CD14-positive monocyte (primary cell): ENCODE results near the gene MEMO1. TPM values are rescaled to one million over a fixed set of nuclear protein-coding genes. Genes with fewer than 3 reads are reported as not detected.

ENCODE experiments used
- DNase-seq, 3 donors: peaks; one replicate each; pipeline ENCODE4 v3.0.0-alpha.2; 2011 to 2022
- H2AFZ ChIP-seq: 2 replicates; pipeline ENCODE4 v1.6.0; 2012; ENCODE audit warnings: mild to moderate bottlenecking, low read depth, low read length, inconsistent platforms; ENCODE audit not compliant: insufficient read depth, poor library complexity, severe bottlenecking
- H3K27ac ChIP-seq, 2 donors: 1 replicate in 1 of 2; 2 replicates in 1 of 2; pipeline ENCODE4 v1.5.1; 2012 to 2013; ENCODE audit warnings: low read length in 2 of 2, control low read depth in 1 of 2, inconsistent platforms in 1 of 2, low read depth in 1 of 2, mild to moderate bottlenecking in 1 of 2
- H3K27me3 ChIP-seq, 2 donors: one replicate each; pipeline versions ENCODE4 v1.6.0 to v1.6.1; 2011 to 2013; ENCODE audit warnings: low read length in 2 of 2; ENCODE audit not compliant: control insufficient read depth in 2 of 2, insufficient read depth in 2 of 2
- H3K36me3 ChIP-seq, 2 donors: replicated peaks in 1 of 2; 1 replicate in 1 of 2; 2 replicates in 1 of 2; pipeline versions ENCODE4 v1.5.1 to v1.6.1; 2012 to 2013; ENCODE audit warnings: low read length in 2 of 2, control low read depth in 1 of 2, inconsistent platforms in 1 of 2, mild to moderate bottlenecking in 1 of 2; ENCODE audit not compliant: insufficient read depth in 2 of 2, control insufficient read depth in 1 of 2
- H3K4me1 ChIP-seq, 2 donors: 1 replicate in 1 of 2; 2 replicates in 1 of 2; pipeline versions ENCODE4 v1.5.1 to v1.6.1; 2012 to 2013; ENCODE audit warnings: low read length in 2 of 2, control low read depth in 1 of 2, inconsistent platforms in 1 of 2, mild to moderate bottlenecking in 1 of 2, moderate library complexity in 1 of 2; ENCODE audit not compliant: insufficient read depth in 2 of 2, control insufficient read depth in 1 of 2
- H3K4me2 ChIP-seq: replicated peaks from 2 replicates; pipeline ENCODE3; 2012; ENCODE audit warnings: low read length, moderate library complexity, mild to moderate bottlenecking; ENCODE audit not compliant: poor library complexity, severe bottlenecking; ENCODE audit errors: extremely low read depth
- H3K4me3 ChIP-seq, 3 experiments: fragments of 200-600 bp in 1 of 3; sonication (generic) in 1 of 3; replicated peaks in 1 of 3; 1 replicate in 2 of 3; 2 replicates in 1 of 3; pipeline ENCODE4 v1.5.1; 2011 to 2013; ENCODE audit warnings: low read length in 3 of 3, mild to moderate bottlenecking in 3 of 3, control low read depth in 2 of 3, low read depth in 2 of 3, inconsistent platforms in 1 of 3, moderate library complexity in 1 of 3
- H3K79me2 ChIP-seq: 2 replicates; pipeline ENCODE4 v1.6.0; 2012; ENCODE audit warnings: mild to moderate bottlenecking, control low read depth, inconsistent platforms, low read length, moderate library complexity; ENCODE audit not compliant: insufficient read depth
- H3K9ac ChIP-seq: 2 replicates; pipeline ENCODE4 v1.6.0; 2017; ENCODE audit warnings: low read length, mild to moderate bottlenecking; ENCODE audit not compliant: insufficient read depth, poor library complexity, severe bottlenecking
- H3K9me3 ChIP-seq, 2 donors: replicated peaks in 1 of 2; 1 replicate in 1 of 2; 2 replicates in 1 of 2; pipeline versions ENCODE4 v1.5.1 to v1.6.1; 2012 to 2013; ENCODE audit warnings: low read length in 2 of 2, control low read depth in 1 of 2; ENCODE audit not compliant: control insufficient read depth in 1 of 2, insufficient read depth in 1 of 2
- H4K20me1 ChIP-seq: 2 replicates; pipeline ENCODE4 v1.6.0; 2012; ENCODE audit warnings: mild to moderate bottlenecking, low read length, control low read depth, moderate library complexity; ENCODE audit not compliant: insufficient read depth
- H3K27ac Mint-ChIP-seq, 7 donors: one replicate each; pipeline ENCODE4 v1.8.0; 2020; ENCODE audit warnings: mild to moderate bottlenecking in 7 of 7, mixed read lengths in 7 of 7, moderate library complexity in 6 of 7, inconsistent platforms in 2 of 7
- H3K27me3 Mint-ChIP-seq, 3 donors: one replicate each; pipeline ENCODE4 v1.8.0; 2021 to 2022; ENCODE audit warnings: low read depth in 3 of 3, mild to moderate bottlenecking in 3 of 3, mixed read lengths in 3 of 3, moderate library complexity in 3 of 3, inconsistent platforms in 1 of 3
- H3K36me3 Mint-ChIP-seq, 2 donors: one replicate each; pipeline ENCODE4 v1.8.0; 2020; ENCODE audit warnings: mixed read lengths in 2 of 2, inconsistent platforms in 1 of 2, mild to moderate bottlenecking in 1 of 2
- H3K4me1 Mint-ChIP-seq: one replicate; pipeline ENCODE4 v1.8.0; 2020; ENCODE audit warnings: mild to moderate bottlenecking, mixed read lengths
- H3K4me3 Mint-ChIP-seq, 2 donors: one replicate each; pipeline ENCODE4 v1.8.0; 2020; ENCODE audit warnings: mild to moderate bottlenecking in 2 of 2, mixed read lengths in 2 of 2, moderate library complexity in 1 of 2
- H3K9me3 Mint-ChIP-seq, 7 donors: one replicate each; pipeline ENCODE4 v1.8.0; 2020 to 2022; ENCODE audit warnings: mixed read lengths in 7 of 7, mild to moderate bottlenecking in 6 of 7, moderate library complexity in 6 of 7, inconsistent platforms in 2 of 7
- WGBS: methylation state at CpG from one replicate; pipeline ENCODE4 v1.1.5; 2013; ENCODE audit warnings: missing lambda C conversion rate; ENCODE audit not compliant: insufficient coverage; 5-methylcytosine and 5-hydroxymethylcytosine counted together
- intact Hi-C, 2 donors: fragments of 100-400 bp; cut with micrococcal nuclease; formaldehyde crosslinking; loops; one replicate each; pipeline versions ENCODE4 v1.15.0 to v1.15.1; 2023
- polyA plus RNA-seq, 3 donors: library from polyadenylated mRNA; depleted of rRNA in 1 of 3; unstranded in 2 of 3; stranded (reverse) in 1 of 3; fragments of 300-500 nt in 2 of 3; fragments of >200 nt in 1 of 3; fragmentation: Illumina TruSeq in 2 of 3; gene quantifications; 1 replicate in 2 of 3; 2 replicates in 1 of 3; pipeline ENCODE4 v1.2.3, GENCODE V29; 2012 to 2021
- TF ChIP-seq, protein P1 (sequence below): fragments of 200-600 bp; IDR thresholded peaks from one replicate; pipeline ENCODE4 v1.8.0; 2022; ENCODE audit warnings: antibody characterized with exemption, mild to moderate bottlenecking

Gene MEMO1
- polyA plus RNA-seq, 3 donors, result 49.5 to 63.7 (median 57.0) TPM

DNA sequence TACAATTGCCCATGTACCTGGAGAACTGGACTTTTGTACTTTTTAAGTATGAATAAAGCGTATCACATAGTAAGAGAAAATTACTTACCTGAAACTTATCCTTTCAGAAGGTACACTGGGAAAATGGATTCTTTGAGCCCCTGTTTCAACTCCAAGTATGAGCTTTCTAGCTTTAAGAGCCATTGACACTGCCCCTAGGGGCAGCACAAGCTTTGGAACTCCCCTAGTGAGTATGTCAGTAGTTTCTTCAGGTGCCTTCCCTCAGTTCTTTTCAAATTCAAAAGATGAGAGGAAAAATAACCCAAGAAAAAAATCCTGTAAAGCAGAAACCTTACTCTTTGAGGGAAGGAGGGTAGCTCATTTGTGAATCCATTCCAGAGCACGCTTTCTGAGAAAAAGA is 124.1 kb downstream of the MEMO1 start:
- Histone ChIP-seq H3K27ac (peak overlapping the region in 1 of 2 donors; percentile 65), H3K27me3 (no peaks in the 10 kb centered on the region), H4K20me1 (peaks cover 12% of the 10 kb centered on the region), H2AFZ (no peak overlapping the region), H3K79me2 (peaks cover 34% of the 10 kb centered on the region), H3K4me1 (peaks cover 10 to 20% of the 10 kb centered on the region in 2 donors), H3K36me3 (peaks cover 14 to 49% of the 10 kb centered on the region in 2 donors), H3K9me3 (no peaks in the 10 kb centered on the region), H3K9ac (no peak overlapping the region), H3K4me3 (no peak overlapping the region), H3K4me2 (no peak overlapping the region)
- no peak overlapping the region for H3K4me3 Mint-ChIP-seq
- no peak for DNase-seq
- WGBS, result no CpG with 5 or more reads among the region's 2 CpGs
- H3K36me3 Mint-ChIP-seq, result peaks cover 19 to 25% of the 10 kb centered on the region in 2 donors
- intact Hi-C loops, result no loop called here
- H3K4me1 Mint-ChIP-seq, result peaks cover 22% of the 10 kb centered on the region
- H3K27ac Mint-ChIP-seq, result no peak overlapping the region
- no peaks in the 10 kb centered on the region for H3K27me3 Mint-ChIP-seq
- no peaks in the 10 kb centered on the region for H3K9me3 Mint-ChIP-seq
- TF ChIP-seq, protein P1, sequence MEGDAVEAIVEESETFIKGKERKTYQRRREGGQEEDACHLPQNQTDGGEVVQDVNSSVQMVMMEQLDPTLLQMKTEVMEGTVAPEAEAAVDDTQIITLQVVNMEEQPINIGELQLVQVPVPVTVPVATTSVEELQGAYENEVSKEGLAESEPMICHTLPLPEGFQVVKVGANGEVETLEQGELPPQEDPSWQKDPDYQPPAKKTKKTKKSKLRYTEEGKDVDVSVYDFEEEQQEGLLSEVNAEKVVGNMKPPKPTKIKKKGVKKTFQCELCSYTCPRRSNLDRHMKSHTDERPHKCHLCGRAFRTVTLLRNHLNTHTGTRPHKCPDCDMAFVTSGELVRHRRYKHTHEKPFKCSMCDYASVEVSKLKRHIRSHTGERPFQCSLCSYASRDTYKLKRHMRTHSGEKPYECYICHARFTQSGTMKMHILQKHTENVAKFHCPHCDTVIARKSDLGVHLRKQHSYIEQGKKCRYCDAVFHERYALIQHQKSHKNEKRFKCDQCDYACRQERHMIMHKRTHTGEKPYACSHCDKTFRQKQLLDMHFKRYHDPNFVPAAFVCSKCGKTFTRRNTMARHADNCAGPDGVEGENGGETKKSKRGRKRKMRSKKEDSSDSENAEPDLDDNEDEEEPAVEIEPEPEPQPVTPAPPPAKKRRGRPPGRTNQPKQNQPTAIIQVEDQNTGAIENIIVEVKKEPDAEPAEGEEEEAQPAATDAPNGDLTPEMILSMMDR, result peak; percentile 35

DNA sequence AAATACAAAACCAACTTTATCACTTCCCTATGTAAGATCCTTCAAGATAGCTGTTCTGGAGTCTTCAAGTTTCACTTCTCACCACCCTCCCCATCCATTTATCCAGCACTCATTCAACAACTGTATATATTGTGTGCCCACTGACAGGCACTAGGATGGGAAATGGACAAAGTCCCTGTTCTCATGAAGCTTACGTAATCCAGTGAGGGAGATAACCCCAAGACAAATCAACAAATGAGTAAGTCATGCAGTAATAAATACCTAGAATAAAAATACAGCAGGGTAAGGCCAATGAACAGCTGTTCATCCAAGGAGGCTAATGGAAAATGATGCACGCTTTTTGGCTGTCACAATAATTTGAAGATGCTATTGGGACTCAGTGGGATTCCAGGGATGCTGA is 133.8 kb downstream of the MEMO1 start:
- Histone ChIP-seq H3K27ac (peak overlapping the region in 1 of 2 donors; percentile 30), H3K4me2 (no peak overlapping the region), H3K4me3 (no peak overlapping the region), H3K9me3 (no peaks in the 10 kb centered on the region), H3K27me3 (no peaks in the 10 kb centered on the region), H3K36me3 (peaks cover 18 to 46% of the 10 kb centered on the region in 2 donors), H2AFZ (no peak overlapping the region), H4K20me1 (no peaks in the 10 kb centered on the region), H3K79me2 (peaks cover 4% of the 10 kb centered on the region), H3K4me1 (no peaks in the 10 kb centered on the region), H3K9ac (no peak overlapping the region)
- H3K4me3 Mint-ChIP-seq, result no peak overlapping the region
- peaks cover 0 to 3% (median 0%) of the 10 kb centered on the region in 7 donors for H3K9me3 Mint-ChIP-seq
- intact Hi-C loops, result no loop called here
- no CpG with 5 or more reads among the region's 2 CpGs for WGBS
- TF ChIP-seq, protein P1, result no peak
- DNase-seq, result no peak
- H3K4me1 Mint-ChIP-seq, result peaks cover 11% of the 10 kb centered on the region
- H3K27ac Mint-ChIP-seq, result peak overlapping the region in 1 of 7 donors; percentile 24
- no peaks in the 10 kb centered on the region for H3K27me3 Mint-ChIP-seq
- peaks cover 39 to 54% of the 10 kb centered on the region in 2 donors for H3K36me3 Mint-ChIP-seq
